Inflammatory macrophage (primary cell): ENCODE measurements around the gene SIPA1L2.

Experiments
- DNase-seq, 2 donors: peaks; one replicate each; pipeline ENCODE4 v3.0.0-alpha.2; 2020 to 2022

The SIPA1L2 gene

DNA sequence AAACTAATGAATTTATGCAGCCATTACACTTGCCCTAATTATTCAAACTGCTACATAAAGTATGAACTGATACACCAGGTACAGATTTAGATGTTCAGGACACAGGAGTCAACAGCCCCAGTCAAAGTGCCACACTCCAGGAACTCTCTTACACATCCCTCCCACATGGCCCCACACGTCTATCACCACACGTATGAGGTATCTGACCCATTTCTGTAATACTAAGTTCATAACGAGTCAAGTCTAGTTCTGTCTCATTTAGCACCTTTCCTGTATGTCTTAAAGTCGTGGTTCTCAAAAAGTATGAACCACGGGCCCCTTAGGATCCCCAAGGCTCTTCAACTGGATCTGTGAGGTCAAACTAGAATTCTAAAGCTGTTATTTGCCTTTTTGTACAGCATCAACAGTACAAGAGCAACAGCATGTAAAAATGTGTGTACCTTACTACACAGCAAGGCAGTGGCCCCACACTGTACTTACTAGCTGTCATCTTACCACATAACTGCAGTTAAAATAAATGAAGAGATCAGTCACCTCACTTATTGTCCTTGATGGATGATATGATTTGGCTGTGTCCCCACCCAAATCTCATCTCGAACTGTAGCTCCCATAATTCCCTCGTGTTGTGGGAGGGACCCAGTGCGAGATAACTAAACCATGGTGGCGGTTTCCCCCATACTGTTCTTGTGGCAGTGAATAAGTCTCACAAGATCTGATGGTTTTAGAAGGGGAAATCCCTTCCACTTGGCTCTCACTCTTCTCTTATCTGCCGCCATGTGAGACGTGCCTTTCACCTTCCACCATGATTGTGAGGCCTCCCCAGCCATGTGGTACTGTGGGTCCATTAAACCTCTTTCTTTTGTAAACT lies 42.6 kb downstream of the SIPA1L2 start:
- DNase-seq, result no peak

- no peak for DNase-seq
Measured at GRCh38 chr1:232586679-232587078, 43.3 kb downstream of the SIPA1L2 start.

GRCh38 chr1:232585486-232585885 lies 44.4 kb downstream of the SIPA1L2 start:
- no peak for DNase-seq

- DNase-seq, result no peak
Measured at GRCh38 chr1:232581932-232582331, 48.0 kb downstream of the SIPA1L2 start.
